Caco-2 (cell line): ENCODE data around the gene ELOVL5. TPM values are rescaled to one million over a fixed set of nuclear protein-coding genes. Genes with fewer than 3 reads are reported as not detected.
"Not testable (repeated sequence)": the region's sequence is repeated elsewhere in the genome, so short reads cannot be mapped to it uniquely, and the experiment has no call there.

Experiments
- BruUV-seq: library from RNA; stranded (reverse); fragments of 400-500 nt; replicated peaks from 2 replicates; lab custom pipeline; 2021; lab: Mats Ljungman, UMichigan
- CTCF ChIA-PET: fragments of 300-600 bp; sonication (Branson Sonifier 250); formaldehyde crosslinking; loops from one replicate; lab custom pipeline; 2022; ENCODE audit warnings: antibody characterized with exemption; lab: Charles Lee
- POLR2A ChIA-PET: fragments of 300-600 bp; sonication (Branson Sonifier 250); formaldehyde crosslinking; loops from one replicate; lab custom pipeline; 2022; ENCODE audit warnings: antibody characterized with exemption; lab: Charles Lee
- DNase-seq, 2 experiments: peaks; one replicate each; pipeline versions ENCODE4 v3.0.0 to v3.0.0-alpha.2; 2020 to 2022
- H3K27me3 ChIP-seq: replicated peaks from 2 replicates; pipeline ENCODE4 v1.6.0; 2011; ENCODE audit warnings: low read length; ENCODE audit not compliant: control insufficient read depth, insufficient read depth
- H3K36me3 ChIP-seq: 2 replicates; pipeline ENCODE4 v1.5.1; 2011; ENCODE audit warnings: low read length; ENCODE audit not compliant: control insufficient read depth, insufficient read depth
- H3K4me1 ChIP-seq: fragments of 250-450 bp; sonication (Bioruptor Pico); 2 replicates; pipeline ENCODE4 v1.5.1; 2020; ENCODE audit warnings: mild to moderate bottlenecking
- H3K4me3 ChIP-seq: 2 replicates; pipeline ENCODE4 v1.5.1; 2011; ENCODE audit warnings: low read depth, mild to moderate bottlenecking, control low read depth, low read length
- H3K9me3 ChIP-seq: fragments of 250-450 bp; sonication (Bioruptor Pico); 2 replicates; pipeline ENCODE4 v1.5.1; 2020; ENCODE audit warnings: mild to moderate bottlenecking, moderate library complexity
- H3K27ac Mint-ChIP-seq: one replicate; pipeline ENCODE4 v1.8.0; 2022; ENCODE audit warnings: mixed read lengths; ENCODE audit not compliant: unreplicated experiment
- H3K27me3 Mint-ChIP-seq: one replicate; pipeline ENCODE4 v1.8.0; 2022; ENCODE audit warnings: mixed read lengths; ENCODE audit not compliant: insufficient read depth, unreplicated experiment
- H3K36me3 Mint-ChIP-seq: one replicate; pipeline ENCODE4 v1.8.0; 2022; ENCODE audit warnings: mild to moderate bottlenecking, mixed read lengths; ENCODE audit not compliant: insufficient read depth, unreplicated experiment
- H3K4me1 Mint-ChIP-seq: one replicate; pipeline ENCODE4 v1.8.0; 2022; ENCODE audit warnings: low read depth, mixed read lengths; ENCODE audit not compliant: unreplicated experiment
- H3K4me3 Mint-ChIP-seq: one replicate; pipeline ENCODE4 v1.8.0; 2022; ENCODE audit warnings: mild to moderate bottlenecking, moderate library complexity, mixed read lengths; ENCODE audit not compliant: unreplicated experiment
- H3K9me3 Mint-ChIP-seq: one replicate; pipeline ENCODE4 v1.8.0; 2022; ENCODE audit warnings: mixed read lengths; ENCODE audit not compliant: unreplicated experiment
- CTCF ChIP-seq, 2 experiments: fragments of 200-600 bp in 1 of 2; IDR thresholded peaks; 1 replicate in 1 of 2; 2 replicates in 1 of 2; pipeline versions ENCODE4 v1.5.1 to v1.8.0; 2011 to 2022; ENCODE audit warnings: antibody characterized with exemption in 1 of 2, control low read depth in 1 of 2, inconsistent platforms in 1 of 2, low read depth in 1 of 2, low read length in 1 of 2, mild to moderate bottlenecking in 1 of 2, moderate library complexity in 1 of 2; ENCODE audit not compliant: insufficient read depth in 1 of 2, severe bottlenecking in 1 of 2, unreplicated experiment in 1 of 2
- intact Hi-C: fragments of 100-400 bp; cut with micrococcal nuclease; formaldehyde crosslinking; loops from one replicate; pipeline ENCODE4 v1.10.0; 2022; ENCODE audit not compliant: unreplicated experiment
- total RNA-seq: library from RNA; stranded (reverse); gene quantifications from 2 replicates; pipeline ENCODE4 v1.2.3, GENCODE V29; 2022

The ELOVL5 gene
- total RNA-seq, 1 experiment from 2014 or later: 70.4 TPM

DNA sequence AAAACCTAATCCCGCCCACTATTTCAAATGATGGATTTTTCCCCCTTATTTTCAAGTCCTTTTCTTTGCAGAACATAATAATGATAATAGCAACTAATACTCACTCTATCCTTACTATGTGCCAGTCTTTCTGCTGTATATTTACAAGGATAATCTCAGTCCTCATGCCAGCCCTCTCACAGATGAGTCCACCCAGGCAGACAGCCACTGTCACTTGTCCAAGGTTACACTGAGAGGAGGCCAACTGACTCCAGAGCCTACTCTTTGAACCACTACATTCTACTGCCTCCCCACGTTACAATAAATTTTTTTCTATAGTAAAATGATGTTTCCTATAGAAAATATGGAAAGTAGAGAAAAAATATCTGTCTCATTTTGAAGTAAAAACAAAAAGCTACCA is 30.9 kb downstream of the ELOVL5 start:
- POLR2A ChIA-PET: no interaction called here
- Histone ChIP-seq H3K4me1 (peaks cover 18% of the 10 kb centered on the region), H3K27me3 (no peaks in the 10 kb centered on the region), H3K36me3 (no peaks in the 10 kb centered on the region), H3K4me3 (no peak overlapping the region), H3K9me3 (no peaks in the 10 kb centered on the region)
- Mint-ChIP-seq H3K27me3 (no peaks in the 10 kb centered on the region), H3K27ac (no peak overlapping the region), H3K4me1 (peaks cover 10% of the 10 kb centered on the region), H3K4me3 (no peak overlapping the region), H3K9me3 (no peaks in the 10 kb centered on the region), H3K36me3 (no peaks in the 10 kb centered on the region)
- BruUV-seq: no TSS peak
- CTCF ChIA-PET: no interaction called here
- no peak for DNase-seq
- no peak for TF ChIP-seq CTCF (IDR thresholded peaks at IDR 0.05; ENCODE audit: insufficient read depth in 1 of 2, low read depth in 1 of 2, low read length in 1 of 2, severe bottlenecking in 1 of 2, unreplicated experiment in 1 of 2)
- intact Hi-C loops: no loop called here

- H3K4me3 ChIP-seq, H3K27me3 Mint-ChIP-seq, DNase-seq, CTCF ChIA-PET, H3K9me3 Mint-ChIP-seq, H3K4me3 Mint-ChIP-seq, H3K9me3 ChIP-seq, BruUV-seq, H3K4me1 Mint-ChIP-seq, H3K27ac Mint-ChIP-seq, POLR2A ChIA-PET, H3K27me3 ChIP-seq, H3K36me3 ChIP-seq, H3K36me3 Mint-ChIP-seq, intact Hi-C loops: not testable (repeated sequence)
- peaks cover 13% of the 10 kb centered on the region for H3K4me1 ChIP-seq
Observed at GRCh38 chr6:53317299-53317698, 31.5 kb downstream of the ELOVL5 start.

DNA sequence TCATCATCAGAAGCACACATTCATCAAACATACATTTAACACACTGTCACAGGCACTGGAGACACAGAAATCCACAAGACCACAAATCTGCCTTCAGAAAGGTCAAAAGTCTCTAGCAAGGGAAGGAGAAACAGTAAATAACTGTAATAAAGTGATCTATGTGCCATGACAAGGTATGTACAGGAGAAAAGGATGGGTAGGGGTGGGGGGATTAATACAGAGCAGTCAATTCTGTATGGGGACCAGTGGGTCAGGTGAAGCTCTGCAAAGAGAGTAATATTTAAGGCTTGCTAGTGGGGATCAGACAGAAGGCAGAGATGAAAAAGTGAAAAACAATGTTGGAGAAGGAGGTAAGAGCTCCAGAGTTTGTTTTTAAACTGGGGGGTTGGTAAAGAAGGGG is 32.6 kb downstream of the ELOVL5 start:
- H3K27ac Mint-ChIP-seq: no peak overlapping the region
- CTCF ChIA-PET: no interaction called here
- no peaks in the 10 kb centered on the region for H3K4me1 Mint-ChIP-seq

More for the DNA sequence above, 32.6 kb downstream of the ELOVL5 start:
- H3K36me3 Mint-ChIP-seq: no peaks in the 10 kb centered on the region
- intact Hi-C loops: no loop called here
- BruUV-seq: no TSS peak
- DNase-seq: no peak
- POLR2A ChIA-PET: no interaction called here
- no peaks in the 10 kb centered on the region for H3K27me3 Mint-ChIP-seq
- no peaks in the 10 kb centered on the region for H3K9me3 ChIP-seq
- H3K4me1 ChIP-seq: peaks cover 3% of the 10 kb centered on the region
- H3K4me3 ChIP-seq: no peak overlapping the region
- H3K9me3 Mint-ChIP-seq: no peaks in the 10 kb centered on the region
- no peak for TF ChIP-seq CTCF (IDR thresholded peaks at IDR 0.05; ENCODE audit: insufficient read depth in 1 of 2, low read depth in 1 of 2, low read length in 1 of 2, severe bottlenecking in 1 of 2, unreplicated experiment in 1 of 2)
- no peaks in the 10 kb centered on the region for H3K27me3 ChIP-seq
- no peak overlapping the region for H3K4me3 Mint-ChIP-seq
- no peaks in the 10 kb centered on the region for H3K36me3 ChIP-seq
